Loucy (cell line): Measurements from ENCODE around the gene RBM33.

Experiments
- H2AFZ ChIP-seq: fragments of 200-600 bp; sonication (generic); 2 replicates; pipeline ENCODE4 v1.6.0; 2016; ENCODE audit warnings: antibody characterized with exemption, mild to moderate bottlenecking, low read length, moderate library complexity
- H3F3A ChIP-seq: fragments of 200-600 bp; 2 replicates; pipeline ENCODE4 v1.6.0; 2016; ENCODE audit warnings: antibody characterized with exemption, low read depth, mild to moderate bottlenecking
- H3K27me3 ChIP-seq: fragments of 200-600 bp; sonication (generic); 2 replicates; pipeline ENCODE4 v1.6.1; 2014; ENCODE audit warnings: low read length, mild to moderate bottlenecking; ENCODE audit not compliant: insufficient read depth, poor library complexity, severe bottlenecking
- H3K36me3 ChIP-seq: fragments of 200-600 bp; sonication (generic); 2 replicates; pipeline ENCODE4 v1.6.1; 2016; ENCODE audit warnings: low read length; ENCODE audit not compliant: insufficient read depth
- H3K4me1 ChIP-seq: fragments of 200-600 bp; sonication (generic); 2 replicates; pipeline ENCODE4 v1.5.1; 2014; ENCODE audit warnings: low read length, mild to moderate bottlenecking; ENCODE audit not compliant: insufficient read depth, poor library complexity, severe bottlenecking
- H3K4me2 ChIP-seq: fragments of 200-600 bp; sonication (generic); 2 replicates; pipeline ENCODE4 v1.6.0; 2014; ENCODE audit warnings: antibody characterized with exemption, low read length, low read depth, mild to moderate bottlenecking; ENCODE audit not compliant: poor library complexity, severe bottlenecking
- H3K4me3 ChIP-seq: fragments of 200-600 bp; sonication (generic); 2 replicates; pipeline ENCODE4 v1.5.1; 2014; ENCODE audit warnings: low read length, mild to moderate bottlenecking, mixed read lengths; ENCODE audit not compliant: poor library complexity, severe bottlenecking
- H3K79me2 ChIP-seq: fragments of 200-600 bp; sonication (generic); 2 replicates; pipeline ENCODE4 v1.6.1; 2014; ENCODE audit warnings: low read length; ENCODE audit not compliant: insufficient read depth
- H3K9ac ChIP-seq: fragments of 200-600 bp; sonication (generic); 2 replicates; pipeline ENCODE4 v1.6.0; 2014; ENCODE audit warnings: mild to moderate bottlenecking, low read depth, low read length, moderate library complexity; ENCODE audit not compliant: poor library complexity, severe bottlenecking
- H3K9me2 ChIP-seq: fragments of 200-600 bp; sonication (generic); replicated peaks from 2 replicates; pipeline ENCODE4 v1.6.1; 2016; ENCODE audit warnings: low read depth, low read length, mixed read lengths
- H3K9me3 ChIP-seq: fragments of 200-600 bp; sonication (generic); 2 replicates; pipeline ENCODE4 v1.6.1; 2014; ENCODE audit warnings: mild to moderate bottlenecking, antibody characterized with exemption, low read length, low read depth; ENCODE audit not compliant: insufficient read depth
- H4K20me1 ChIP-seq: fragments of 200-600 bp; sonication (generic); 2 replicates; pipeline ENCODE4 v1.6.0; 2014; ENCODE audit warnings: antibody characterized with exemption, low read length, mild to moderate bottlenecking; ENCODE audit not compliant: insufficient read depth, poor library complexity, severe bottlenecking
- EZH2phosphoT487 ChIP-seq: fragments of 200-600 bp; IDR thresholded peaks from 2 replicates; pipeline ENCODE4 v1.6.1; 2018; ENCODE audit warnings: antibody characterized with exemption, mild to moderate bottlenecking, moderate library complexity, borderline replicate concordance
- TF ChIP-seq, protein P1 (sequence below): fragments of 200-600 bp; sonication (generic); conservative IDR thresholded peaks from 2 replicates; pipeline ENCODE4 v1.5.1; 2014; ENCODE audit warnings: mild to moderate bottlenecking, antibody characterized with exemption, low read length

The RBM33 gene

GRCh38 chr7:155638366-155638765 lies 6.1 kb upstream of the RBM33 start:
- no peak overlapping the region for H3K4me2 ChIP-seq
- H3K27me3 ChIP-seq = no peaks in the 10 kb centered on the region
- H2AFZ ChIP-seq = no peak overlapping the region
- TF ChIP-seq EZH2phosphoT487 = no peak
- TF ChIP-seq, protein P1, sequence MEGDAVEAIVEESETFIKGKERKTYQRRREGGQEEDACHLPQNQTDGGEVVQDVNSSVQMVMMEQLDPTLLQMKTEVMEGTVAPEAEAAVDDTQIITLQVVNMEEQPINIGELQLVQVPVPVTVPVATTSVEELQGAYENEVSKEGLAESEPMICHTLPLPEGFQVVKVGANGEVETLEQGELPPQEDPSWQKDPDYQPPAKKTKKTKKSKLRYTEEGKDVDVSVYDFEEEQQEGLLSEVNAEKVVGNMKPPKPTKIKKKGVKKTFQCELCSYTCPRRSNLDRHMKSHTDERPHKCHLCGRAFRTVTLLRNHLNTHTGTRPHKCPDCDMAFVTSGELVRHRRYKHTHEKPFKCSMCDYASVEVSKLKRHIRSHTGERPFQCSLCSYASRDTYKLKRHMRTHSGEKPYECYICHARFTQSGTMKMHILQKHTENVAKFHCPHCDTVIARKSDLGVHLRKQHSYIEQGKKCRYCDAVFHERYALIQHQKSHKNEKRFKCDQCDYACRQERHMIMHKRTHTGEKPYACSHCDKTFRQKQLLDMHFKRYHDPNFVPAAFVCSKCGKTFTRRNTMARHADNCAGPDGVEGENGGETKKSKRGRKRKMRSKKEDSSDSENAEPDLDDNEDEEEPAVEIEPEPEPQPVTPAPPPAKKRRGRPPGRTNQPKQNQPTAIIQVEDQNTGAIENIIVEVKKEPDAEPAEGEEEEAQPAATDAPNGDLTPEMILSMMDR = no peak
- no peaks in the 10 kb centered on the region for H3F3A ChIP-seq
- H3K36me3 ChIP-seq = no peaks in the 10 kb centered on the region
- no peaks in the 10 kb centered on the region for H3K9me3 ChIP-seq
- no peak overlapping the region for H3K9ac ChIP-seq
- H3K4me1 ChIP-seq = no peaks in the 10 kb centered on the region
- no peaks in the 10 kb centered on the region for H4K20me1 ChIP-seq
- peaks cover 8% of the 10 kb centered on the region for H3K79me2 ChIP-seq
- no peaks in the 10 kb centered on the region for H3K9me2 ChIP-seq
- H3K4me3 ChIP-seq = no peak overlapping the region

GRCh38 chr7:155639958-155640520 lies 4.4 kb upstream of the RBM33 start:
- Histone ChIP-seq H3K4me1 (no peaks in the 10 kb centered on the region), H3K9me3 (no peaks in the 10 kb centered on the region), H3K36me3 (no peaks in the 10 kb centered on the region), H3K4me2 (no peak overlapping the region), H3K9ac (no peak overlapping the region), H4K20me1 (peaks cover 4% of the 10 kb centered on the region), H2AFZ (no peak overlapping the region), H3K4me3 (no peak overlapping the region), H3K27me3 (peaks cover 3% of the 10 kb centered on the region), H3F3A (no peaks in the 10 kb centered on the region), H3K9me2 (no peaks in the 10 kb centered on the region), H3K79me2 (peaks cover 23% of the 10 kb centered on the region)
- TF ChIP-seq EZH2phosphoT487 = no peak
- TF ChIP-seq, protein P1 = no peak

DNA sequence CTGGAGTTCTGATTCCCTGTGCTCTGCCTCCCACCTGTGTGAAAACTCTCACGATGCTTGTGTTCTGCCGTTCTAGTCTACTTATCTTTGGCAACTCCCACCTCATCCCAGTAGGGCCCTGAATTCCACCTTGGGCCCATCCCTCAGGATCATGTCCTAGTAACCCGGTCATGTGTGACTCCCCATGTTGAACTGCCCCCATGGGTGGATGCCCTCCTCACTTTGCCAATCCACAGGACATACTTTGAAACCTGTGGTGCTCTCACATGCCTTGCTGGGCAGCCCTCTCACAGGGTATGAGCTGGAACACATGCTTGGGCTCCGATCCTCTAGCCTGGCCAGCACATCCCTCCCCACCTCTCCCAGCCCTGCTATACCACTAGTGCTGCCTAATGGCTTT lies 3.8 kb upstream of the RBM33 start:
- no peaks in the 10 kb centered on the region for H3F3A ChIP-seq
- H3K27me3 ChIP-seq = peaks cover 3% of the 10 kb centered on the region
- peaks cover 3% of the 10 kb centered on the region for H3K4me1 ChIP-seq
- no peak for TF ChIP-seq EZH2phosphoT487
- TF ChIP-seq, protein P1 = no peak
- H3K36me3 ChIP-seq = no peaks in the 10 kb centered on the region
- H3K9ac ChIP-seq = no peak overlapping the region
- no peaks in the 10 kb centered on the region for H3K9me2 ChIP-seq
- peaks cover 29% of the 10 kb centered on the region for H3K79me2 ChIP-seq
- no peaks in the 10 kb centered on the region for H3K9me3 ChIP-seq
- H3K4me3 ChIP-seq = no peak overlapping the region
- no peak overlapping the region for H2AFZ ChIP-seq
- H4K20me1 ChIP-seq = peaks cover 10% of the 10 kb centered on the region
- no peak overlapping the region for H3K4me2 ChIP-seq
